Upper lobe of left lung (tissue), 6 donors: ENCODE results near the gene RHCE. TPM values are rescaled to one million over a fixed set of nuclear protein-coding genes. Genes with fewer than 3 reads are reported as not detected.
"Not testable (repeated sequence)": the region's sequence is repeated elsewhere in the genome, so short reads cannot be mapped to it uniquely, and the experiment has no call there.

Source experiments
- ATAC-seq, 2 donors: fragments of 200-7000 bp; cut with Tn5 transposase; one replicate each; pipeline ENCODE4 v1.9.1; 2022; ENCODE audit warnings: mild to moderate bottlenecking in 2 of 2, moderate library complexity in 2 of 2; ENCODE audit not compliant: low FRiP score in 2 of 2
- DNase-seq, 2 donors: peaks; one replicate each; pipeline ENCODE4 v3.0.0-alpha.2; 2019 to 2020
- H3K27ac ChIP-seq, 4 donors: fragments of 200-600 bp; sonication (generic); one replicate each; pipeline ENCODE4 v1.5.1; 2016 to 2019
- H3K27me3 ChIP-seq, 4 donors: fragments of 200-600 bp; sonication (generic); one replicate each; pipeline ENCODE4 v1.5.1; 2017 to 2019
- H3K36me3 ChIP-seq, 4 donors: fragments of 200-600 bp; sonication (generic); one replicate each; pipeline ENCODE4 v1.5.1; 2016 to 2019
- H3K4me1 ChIP-seq, 4 donors: fragments of 200-600 bp; sonication (generic); one replicate each; pipeline ENCODE4 v1.5.1; 2018 to 2019
- H3K4me3 ChIP-seq, 4 donors: fragments of 200-600 bp; sonication (generic); one replicate each; pipeline ENCODE4 v1.5.1; 2017 to 2019; ENCODE audit warnings: mild to moderate bottlenecking in 2 of 4, moderate library complexity in 1 of 4
- H3K9me3 ChIP-seq, 4 donors: fragments of 200-600 bp; sonication (generic); one replicate each; pipeline ENCODE4 v1.5.1; 2018 to 2019
- EP300 ChIP-seq, 4 donors: sonication (generic); formaldehyde crosslinking; IDR thresholded peaks; one replicate each; pipeline ENCODE4 v1.5.1; 2017; ENCODE audit warnings: antibody characterized with exemption in 4 of 4, control low read depth in 2 of 4
- POLR2A ChIP-seq, 4 donors: fragments of 450-650 bp; IDR thresholded peaks; one replicate each; pipeline ENCODE4 v1.5.1; 2016 to 2017; ENCODE audit warnings: antibody characterized with exemption in 4 of 4, mild to moderate bottlenecking in 2 of 4
- POLR2AphosphoS5 ChIP-seq, 2 donors: sonication (generic); formaldehyde crosslinking; IDR thresholded peaks; one replicate each; pipeline ENCODE4 v1.5.1; 2017; ENCODE audit warnings: antibody characterized with exemption in 2 of 2
- WGBS, 2 donors: methylation state at CpG; one replicate each; pipeline ENCODE4 v1.1.5; 2017 to 2018; 5-methylcytosine and 5-hydroxymethylcytosine counted together
- total RNA-seq, 6 donors: library from RNA; depleted of rRNA in 4 of 6; stranded (reverse); fragments of >200 nt in 4 of 6; gene quantifications; one replicate each; pipeline versions ENCODE4 v1.1.0 to v1.2.1, GENCODE V29; 2016 to 2021
- TF ChIP-seq, protein P1 (sequence below), 6 experiments: fragments of 450-650 bp in 4 of 6; fragments of 200-600 bp in 2 of 6; sonication (generic) in 2 of 6; IDR thresholded peaks; one replicate each; pipeline ENCODE4 v1.5.1; 2016 to 2019; ENCODE audit warnings: antibody characterized with exemption in 6 of 6
- donor health status: DM: no; HTN: no; CAD: no; lungs with moderate emphysema.
- donor health status: DM: no; HTN: yes; CAD: no; lungs with severe emphysema.

Gene RHCE
- total RNA-seq, 6 donors from 2014 or later, result 0.34 to 2.4 (median 2.1) TPM; not detected in 1

DNA sequence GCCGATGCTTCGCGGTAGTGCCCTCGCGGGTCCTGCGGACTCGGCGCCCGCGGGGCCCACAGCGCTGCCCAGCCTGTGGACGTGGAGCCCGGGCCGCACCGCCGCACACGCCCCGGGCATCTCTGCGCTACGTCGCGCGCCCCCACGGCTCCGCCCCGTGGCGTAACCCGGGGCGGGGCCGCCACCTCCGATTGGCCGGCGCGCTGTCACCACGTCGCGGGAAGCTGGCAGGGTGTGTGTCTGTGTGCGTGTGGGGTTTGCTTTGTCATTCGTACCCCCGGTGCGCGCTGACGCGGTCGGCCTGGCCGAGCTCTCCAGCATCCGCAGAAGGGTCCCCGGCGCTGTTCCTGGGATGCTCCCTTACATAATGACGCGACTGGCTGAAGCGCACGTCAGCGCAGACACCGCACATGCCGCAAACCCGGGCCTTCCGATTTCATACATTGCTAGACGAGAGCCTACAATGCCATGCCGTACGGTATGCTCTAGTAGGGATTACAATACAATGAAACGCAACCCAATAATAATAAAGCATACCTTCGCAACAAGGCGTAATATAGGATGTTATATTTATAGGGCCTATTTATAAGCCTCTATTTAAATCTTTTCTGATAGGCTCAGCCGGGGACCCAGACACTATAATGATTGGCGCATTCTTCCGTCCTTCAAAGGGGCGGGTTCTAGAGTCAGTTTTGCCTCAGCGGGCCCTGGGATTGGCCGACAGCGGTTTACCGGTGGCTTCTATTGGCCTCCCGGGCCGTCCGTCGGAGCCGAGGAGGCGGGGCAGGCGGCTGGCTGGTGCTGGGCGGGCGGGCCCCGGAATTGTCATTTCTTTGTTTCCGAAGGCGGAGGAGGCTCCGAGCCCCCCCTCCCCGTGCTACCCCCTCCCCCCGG, 9.7 kb upstream of the RHCE start, which contains the start of gene MACO1:
TSS of gene MACO1 (plus strand) at position 825 of the 894 bp plus-strand sequence. CDS start 202 bp downstream, outside the sequence.
- H3K9me3 ChIP-seq, result no peaks in the 10 kb centered on the region
- ATAC-seq, result peak; percentile 98 to 99
- DNase-seq, result peak; percentile 96 to 98
- TF ChIP-seq, protein P1, sequence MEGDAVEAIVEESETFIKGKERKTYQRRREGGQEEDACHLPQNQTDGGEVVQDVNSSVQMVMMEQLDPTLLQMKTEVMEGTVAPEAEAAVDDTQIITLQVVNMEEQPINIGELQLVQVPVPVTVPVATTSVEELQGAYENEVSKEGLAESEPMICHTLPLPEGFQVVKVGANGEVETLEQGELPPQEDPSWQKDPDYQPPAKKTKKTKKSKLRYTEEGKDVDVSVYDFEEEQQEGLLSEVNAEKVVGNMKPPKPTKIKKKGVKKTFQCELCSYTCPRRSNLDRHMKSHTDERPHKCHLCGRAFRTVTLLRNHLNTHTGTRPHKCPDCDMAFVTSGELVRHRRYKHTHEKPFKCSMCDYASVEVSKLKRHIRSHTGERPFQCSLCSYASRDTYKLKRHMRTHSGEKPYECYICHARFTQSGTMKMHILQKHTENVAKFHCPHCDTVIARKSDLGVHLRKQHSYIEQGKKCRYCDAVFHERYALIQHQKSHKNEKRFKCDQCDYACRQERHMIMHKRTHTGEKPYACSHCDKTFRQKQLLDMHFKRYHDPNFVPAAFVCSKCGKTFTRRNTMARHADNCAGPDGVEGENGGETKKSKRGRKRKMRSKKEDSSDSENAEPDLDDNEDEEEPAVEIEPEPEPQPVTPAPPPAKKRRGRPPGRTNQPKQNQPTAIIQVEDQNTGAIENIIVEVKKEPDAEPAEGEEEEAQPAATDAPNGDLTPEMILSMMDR (IDR thresholded peaks at IDR 0.05), result peak in 1 of 6 experiments; percentile 32
- TF ChIP-seq EP300 (IDR thresholded peaks at IDR 0.05), result peak in 2 of 4 donors; percentile 8 to 64
- TF ChIP-seq POLR2A (IDR thresholded peaks at IDR 0.05), result peak in 3 of 4 donors; percentile 83 to 96 (median 87)
- peak; percentile 83 to 86 for TF ChIP-seq POLR2AphosphoS5 (IDR thresholded peaks at IDR 0.05)
- H3K4me3 ChIP-seq, result peak within 1 kb of the TSS; percentile 88 to 97 (median 94)
- WGBS, 2 donors, result 0 to 1% methylated on average over 19 to 59 of the region's 87 CpGs
- H3K4me1 ChIP-seq, result peaks cover 31 to 46% (median 38%) of the 10 kb centered on the region in 4 donors
- H3K36me3 ChIP-seq, result peaks cover 0 to 2% (median 0%) of the 10 kb centered on the region in 4 donors
- H3K27me3 ChIP-seq, result no peaks in the 10 kb centered on the region
- H3K27ac ChIP-seq, result peak within 1 kb of the TSS; percentile 87 to 97 (median 94)

DNA sequence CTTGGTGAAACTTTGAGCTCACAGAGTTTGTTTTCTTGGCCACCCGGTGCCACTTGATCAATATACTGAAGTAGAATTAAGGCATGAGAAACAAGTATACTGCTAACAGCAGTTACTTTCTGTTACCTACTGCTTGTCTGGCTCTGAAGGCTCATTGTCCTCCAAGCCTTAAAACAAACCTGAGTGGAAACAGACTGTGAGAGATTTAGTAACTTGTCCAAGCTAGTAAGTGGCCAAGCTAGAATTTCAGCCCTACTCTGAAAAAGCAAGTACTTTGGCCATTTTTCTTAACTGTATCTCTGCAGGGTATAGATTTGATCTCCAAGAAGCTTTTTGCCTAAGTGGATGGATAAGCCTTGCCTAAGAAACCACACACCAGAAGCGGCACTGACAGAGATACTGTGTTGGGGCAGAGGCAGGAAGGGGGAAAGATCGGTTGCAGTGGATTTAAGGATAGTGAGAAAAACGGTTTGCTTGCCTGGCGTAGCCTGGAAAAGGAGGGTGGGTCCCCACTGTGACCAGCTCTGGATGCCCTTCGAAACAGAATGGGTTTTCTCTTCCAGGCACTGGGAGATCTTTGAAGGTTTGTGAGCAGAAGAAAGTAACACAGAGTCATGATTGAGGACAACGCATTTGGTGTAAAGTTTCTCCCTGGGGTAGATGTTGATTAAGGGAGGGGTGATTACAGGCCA, 8.0 kb upstream of the RHCE start:
- Histone ChIP-seq H3K4me3 (no peak overlapping the region), H3K9me3 (no peaks in the 10 kb centered on the region), H3K27ac (no peak overlapping the region), H3K4me1 (peaks cover 17 to 31% (median 22%) of the 10 kb centered on the region in 4 donors), H3K36me3 (peaks cover 0 to 1% (median 0%) of the 10 kb centered on the region in 4 donors), H3K27me3 (no peaks in the 10 kb centered on the region)
- WGBS, 2 donors, result 89 to 93% methylated on average over 7 of the region's 7 CpGs
- ATAC-seq, result no peak
- no peak for DNase-seq
- TF ChIP-seq POLR2A (IDR thresholded peaks at IDR 0.05) (no peak), EP300 (IDR thresholded peaks at IDR 0.05) (no peak), POLR2AphosphoS5 (IDR thresholded peaks at IDR 0.05) (no peak)
- TF ChIP-seq, protein P1 (IDR thresholded peaks at IDR 0.05), result no peak

GRCh38 chr1:25427696-25428095, 7.1 kb upstream of the RHCE start:
- Histone ChIP-seq H3K27ac (no peak overlapping the region), H3K27me3 (no peaks in the 10 kb centered on the region), H3K4me3 (no peak overlapping the region), H3K36me3 (no peaks in the 10 kb centered on the region), H3K4me1 (peaks cover 9 to 22% (median 14%) of the 10 kb centered on the region in 4 donors), H3K9me3 (no peaks in the 10 kb centered on the region)
- TF ChIP-seq, protein P1 (IDR thresholded peaks at IDR 0.05), result no peak
- TF ChIP-seq POLR2A (IDR thresholded peaks at IDR 0.05) (no peak), EP300 (IDR thresholded peaks at IDR 0.05) (no peak), POLR2AphosphoS5 (IDR thresholded peaks at IDR 0.05) (no peak)
- DNase-seq (no peak), ATAC-seq (no peak)
- WGBS, 2 donors, result 100% methylated on average over 1 of the region's 1 CpG

DNA sequence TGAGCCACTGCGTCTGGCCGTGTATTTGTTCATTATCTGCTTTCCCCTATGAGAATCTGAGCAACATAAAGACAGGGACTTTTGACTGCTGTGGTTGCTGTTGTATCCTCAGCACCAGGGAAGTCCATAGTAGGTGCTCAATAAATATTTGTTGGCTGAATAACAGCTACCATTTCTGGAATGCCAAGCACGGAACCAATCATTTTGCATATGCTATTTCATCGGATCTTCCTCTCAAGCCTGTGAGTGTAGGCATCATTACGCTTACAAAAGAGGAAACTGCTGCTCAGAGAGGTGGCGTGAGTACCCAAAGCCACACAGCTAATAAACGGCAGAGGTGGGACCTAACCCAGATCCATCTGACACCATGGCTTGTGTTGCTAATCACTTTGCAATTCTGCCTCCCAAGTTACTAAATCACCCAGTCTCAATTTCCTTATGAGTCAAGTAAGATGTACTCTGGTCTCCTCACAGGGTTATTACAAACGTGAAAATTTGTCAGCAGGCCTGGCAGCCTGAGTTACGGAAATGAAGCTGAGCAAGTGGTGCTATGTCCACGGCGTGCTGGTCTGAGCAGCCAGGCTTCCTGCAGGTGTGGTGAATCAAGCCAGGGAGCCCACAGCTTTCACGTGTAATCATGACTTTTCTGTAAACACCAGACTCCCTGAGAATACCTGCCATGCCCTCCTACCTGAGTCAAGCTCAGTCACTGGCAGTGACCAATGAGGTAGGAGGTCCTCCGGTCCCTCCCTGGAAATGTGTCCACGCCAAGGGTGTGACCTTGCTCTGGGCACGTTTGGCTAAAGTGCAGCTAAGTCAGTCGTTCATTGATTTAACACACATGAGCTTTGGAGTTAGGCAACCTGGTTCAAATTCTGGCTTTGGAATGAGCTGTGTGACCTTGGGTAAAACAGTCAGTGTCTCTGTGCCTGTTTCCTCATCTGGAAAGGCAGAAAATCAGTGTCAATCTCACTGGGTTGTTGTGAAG, 4.8 kb upstream of the RHCE start:
- no peak for ATAC-seq
- no peak for DNase-seq
- no peaks in the 10 kb centered on the region for H3K27me3 ChIP-seq
- no peak overlapping the region for H3K27ac ChIP-seq
- no peaks in the 10 kb centered on the region for H3K9me3 ChIP-seq
- 82 to 84% methylated on average over 12 to 16 of the region's 16 CpGs for WGBS, 2 donors
- H3K4me3 ChIP-seq, result no peak overlapping the region
- TF ChIP-seq POLR2AphosphoS5 (IDR thresholded peaks at IDR 0.05) (no peak), EP300 (IDR thresholded peaks at IDR 0.05) (no peak), POLR2A (IDR thresholded peaks at IDR 0.05) (no peak)
- TF ChIP-seq, protein P1 (IDR thresholded peaks at IDR 0.05), result no peak
- no peaks in the 10 kb centered on the region for H3K36me3 ChIP-seq
- H3K4me1 ChIP-seq, result peaks cover 0 to 8% (median 5%) of the 10 kb centered on the region in 4 donors

DNA sequence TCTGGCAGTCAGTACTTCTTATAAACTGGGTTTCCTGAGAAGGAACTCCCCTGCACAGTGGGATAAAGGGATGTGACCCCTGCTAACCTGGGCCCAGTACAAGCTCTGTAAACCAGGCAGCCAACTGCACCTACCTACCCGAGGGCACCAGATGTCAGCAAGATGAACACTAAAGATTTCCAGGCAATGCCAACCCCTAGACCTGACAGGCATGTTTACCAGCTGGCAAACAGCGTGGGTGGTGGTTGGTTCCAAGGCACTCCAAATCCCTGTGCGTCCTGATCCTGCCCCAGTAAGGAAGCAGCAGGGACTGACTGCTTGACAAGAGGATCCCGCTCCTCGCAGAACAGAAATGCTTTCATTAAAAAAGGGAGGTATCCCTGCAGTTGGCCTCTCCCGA, 2.6 kb upstream of the RHCE start:
- WGBS, 2 donors, result 68 to 82% methylated on average over 3 to 6 of the region's 6 CpGs
- peak in 1 of 2 donors; percentile 27 for DNase-seq
- not testable (repeated sequence) for H3K4me3 ChIP-seq, H3K27ac ChIP-seq, H3K36me3 ChIP-seq, H3K27me3 ChIP-seq, H3K9me3 ChIP-seq, ATAC-seq, H3K4me1 ChIP-seq

- ATAC-seq, H3K27me3 ChIP-seq, H3K4me3 ChIP-seq, H3K4me1 ChIP-seq, H3K9me3 ChIP-seq, DNase-seq, H3K36me3 ChIP-seq, H3K27ac ChIP-seq: not testable (repeated sequence)
- WGBS, 2 donors, result 91% methylated on average over 1 of the region's 1 CpG; no CpG with 5 or more reads in 1 of the 2 donors
These were observed 1.3 kb downstream of the RHCE start for GRCh38 chr1:25419339-25419738.

DNA sequence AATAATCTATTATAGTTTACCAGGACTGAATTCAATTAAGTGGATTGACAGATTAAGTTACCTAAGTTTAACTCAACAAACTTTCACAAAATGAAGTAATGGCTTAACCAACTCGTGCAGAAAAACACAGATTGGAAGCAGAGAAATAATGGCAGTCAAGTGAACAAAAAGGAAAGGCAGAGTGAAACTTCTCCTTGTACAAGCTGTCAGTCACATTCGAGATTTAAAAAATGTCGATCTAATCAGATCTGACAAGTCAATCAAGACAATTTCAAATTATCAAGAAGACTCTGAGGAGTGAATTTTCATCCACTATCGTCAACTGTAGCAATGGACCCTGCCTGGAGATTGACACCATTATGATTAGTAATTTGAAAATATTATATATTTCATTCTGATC, 3.3 kb downstream of the RHCE start:
- not testable (repeated sequence) for H3K27me3 ChIP-seq, ATAC-seq, DNase-seq, H3K36me3 ChIP-seq, H3K4me3 ChIP-seq, H3K9me3 ChIP-seq, H3K4me1 ChIP-seq, H3K27ac ChIP-seq
- WGBS, 2 donors, result 83 to 90% methylated on average over 4 of the region's 4 CpGs
